ENCODE data around the gene FBXO44.
"Not testable (repeated sequence)": the region's sequence is repeated elsewhere in the genome, so short reads cannot be mapped to it uniquely, and the experiment has no call there.

Gene FBXO44

DNA sequence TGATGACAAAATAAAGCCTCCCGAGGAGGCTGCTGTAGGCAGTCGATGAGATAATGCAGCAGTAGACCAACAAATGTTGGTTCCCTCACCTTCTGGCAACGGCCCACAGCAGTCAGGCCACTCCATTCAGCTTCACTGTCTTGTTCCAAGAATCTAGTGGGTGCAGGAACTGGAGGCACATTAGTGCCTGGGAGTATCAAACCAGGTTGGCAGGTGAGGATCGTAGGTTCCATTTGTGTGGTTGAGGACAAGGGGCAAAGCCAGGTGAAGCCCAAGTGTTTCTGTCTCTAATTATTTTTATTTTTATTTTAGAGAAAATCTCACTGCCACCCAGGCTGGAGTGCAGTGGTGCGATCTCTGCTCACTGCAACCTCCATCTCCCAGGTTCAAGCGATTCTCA is 13.7 kb upstream of the FBXO44 start:
- H3K9ac ChIP-seq (ENCODE audit: low read length), result no peak overlapping the region
- no peak overlapping the region for H3K27ac ChIP-seq (ENCODE audit: low read depth, low read length)
- H3K36me3 ChIP-seq (ENCODE audit: control insufficient read depth, insufficient read depth, low read length), result no peaks in the 10 kb centered on the region
- no peaks in the 10 kb centered on the region for H3K4me1 ChIP-seq (ENCODE audit: control insufficient read depth, insufficient read depth, low read length)
- H3K27me3 ChIP-seq (ENCODE audit: control insufficient read depth, insufficient read depth, low read length), result no peaks in the 10 kb centered on the region; the same call in 1 of the 2 replicates
- H3K9me3 ChIP-seq (ENCODE audit: control insufficient read depth, insufficient read depth, low read depth, low read length), result no peaks in the 10 kb centered on the region
- H3K4me3 ChIP-seq (ENCODE audit: low read depth, low read length), result no peak overlapping the region

- Histone ChIP-seq H3K4me3 (ENCODE audit: low read depth, low read length) (no peak overlapping the region), H3K36me3 (ENCODE audit: control insufficient read depth, insufficient read depth, low read length) (no peaks in the 10 kb centered on the region), H3K4me1 (ENCODE audit: control insufficient read depth, insufficient read depth, low read length) (no peaks in the 10 kb centered on the region), H3K27ac (ENCODE audit: low read depth, low read length) (no peak overlapping the region), H3K27me3 (ENCODE audit: control insufficient read depth, insufficient read depth, low read length) (no peaks in the 10 kb centered on the region; the same call in 1 of the 2 replicates), H3K9ac (ENCODE audit: low read length) (no peak overlapping the region), H3K9me3 (ENCODE audit: control insufficient read depth, insufficient read depth, low read depth, low read length) (no peaks in the 10 kb centered on the region)
Observed at GRCh38 chr1:11641776-11642305, 12.8 kb upstream of the FBXO44 start.

GRCh38 chr1:11642418-11643017 is 12.2 kb upstream of the FBXO44 start:
- H3K4me1 ChIP-seq (ENCODE audit: control insufficient read depth, insufficient read depth, low read length); H3K27ac ChIP-seq (ENCODE audit: low read depth, low read length); H3K36me3 ChIP-seq (ENCODE audit: control insufficient read depth, insufficient read depth, low read length); H3K9ac ChIP-seq (ENCODE audit: low read length); H3K27me3 ChIP-seq (ENCODE audit: control insufficient read depth, insufficient read depth, low read length); H3K4me3 ChIP-seq (ENCODE audit: low read depth, low read length); H3K9me3 ChIP-seq (ENCODE audit: control insufficient read depth, insufficient read depth, low read depth, low read length): not testable (repeated sequence)

GRCh38 chr1:11643782-11644181 is 10.9 kb upstream of the FBXO44 start:
- peaks cover 6% of the 10 kb centered on the region for H3K4me1 ChIP-seq (ENCODE audit: control insufficient read depth, insufficient read depth, low read length)
- no peak overlapping the region for H3K9ac ChIP-seq (ENCODE audit: low read length)
- no peaks in the 10 kb centered on the region for H3K9me3 ChIP-seq (ENCODE audit: control insufficient read depth, insufficient read depth, low read depth, low read length)
- peaks cover 8% of the 10 kb centered on the region; the same call in 1 of the 2 replicates for H3K27me3 ChIP-seq (ENCODE audit: control insufficient read depth, insufficient read depth, low read length)
- no peak overlapping the region for H3K27ac ChIP-seq (ENCODE audit: low read depth, low read length)
- H3K36me3 ChIP-seq (ENCODE audit: control insufficient read depth, insufficient read depth, low read length), result no peaks in the 10 kb centered on the region
- H3K4me3 ChIP-seq (ENCODE audit: low read depth, low read length), result no peak overlapping the region

GRCh38 chr1:11645270-11645669 is 9.4 kb upstream of the FBXO44 start:
- H3K36me3 ChIP-seq (ENCODE audit: control insufficient read depth, insufficient read depth, low read length), result no peaks in the 10 kb centered on the region
- H3K4me3 ChIP-seq (ENCODE audit: low read depth, low read length), result no peak overlapping the region
- H3K27ac ChIP-seq (ENCODE audit: low read depth, low read length), result no peak overlapping the region
- no peaks in the 10 kb centered on the region for H3K9me3 ChIP-seq (ENCODE audit: control insufficient read depth, insufficient read depth, low read depth, low read length)
- peaks cover 19% of the 10 kb centered on the region for H3K27me3 ChIP-seq (ENCODE audit: control insufficient read depth, insufficient read depth, low read length)
- H3K4me1 ChIP-seq (ENCODE audit: control insufficient read depth, insufficient read depth, low read length), result peaks cover 16% of the 10 kb centered on the region
- H3K9ac ChIP-seq (ENCODE audit: low read length), result no peak overlapping the region

- H3K27me3 ChIP-seq (ENCODE audit: control insufficient read depth, insufficient read depth, low read length), result peaks cover 24% of the 10 kb centered on the region
- H3K36me3 ChIP-seq (ENCODE audit: control insufficient read depth, insufficient read depth, low read length), result no peaks in the 10 kb centered on the region
Observed at GRCh38 chr1:11645670-11646265, 8.9 kb upstream of the FBXO44 start.

GRCh38 chr1:11646317-11646716 is 8.4 kb upstream of the FBXO44 start:
- H3K4me1 ChIP-seq (ENCODE audit: control insufficient read depth, insufficient read depth, low read length), result peaks cover 23% of the 10 kb centered on the region
- peaks cover 30% of the 10 kb centered on the region for H3K27me3 ChIP-seq (ENCODE audit: control insufficient read depth, insufficient read depth, low read length)
- no peak overlapping the region for H3K27ac ChIP-seq (ENCODE audit: low read depth, low read length)
- no peak overlapping the region for H3K9ac ChIP-seq (ENCODE audit: low read length)
- H3K9me3 ChIP-seq (ENCODE audit: control insufficient read depth, insufficient read depth, low read depth, low read length), result no peaks in the 10 kb centered on the region
- no peaks in the 10 kb centered on the region for H3K36me3 ChIP-seq (ENCODE audit: control insufficient read depth, insufficient read depth, low read length)
- H3K4me3 ChIP-seq (ENCODE audit: low read depth, low read length), result no peak overlapping the region

More at GRCh38 chr1:11645670-11646265, 8.9 kb upstream of the FBXO44 start:
- H3K27ac ChIP-seq (ENCODE audit: low read depth, low read length), result no peak overlapping the region
- no peak overlapping the region for H3K9ac ChIP-seq (ENCODE audit: low read length)
- H3K4me3 ChIP-seq (ENCODE audit: low read depth, low read length), result no peak overlapping the region
- H3K9me3 ChIP-seq (ENCODE audit: control insufficient read depth, insufficient read depth, low read depth, low read length), result no peaks in the 10 kb centered on the region
- H3K4me1 ChIP-seq (ENCODE audit: control insufficient read depth, insufficient read depth, low read length), result peaks cover 18% of the 10 kb centered on the region

DNA sequence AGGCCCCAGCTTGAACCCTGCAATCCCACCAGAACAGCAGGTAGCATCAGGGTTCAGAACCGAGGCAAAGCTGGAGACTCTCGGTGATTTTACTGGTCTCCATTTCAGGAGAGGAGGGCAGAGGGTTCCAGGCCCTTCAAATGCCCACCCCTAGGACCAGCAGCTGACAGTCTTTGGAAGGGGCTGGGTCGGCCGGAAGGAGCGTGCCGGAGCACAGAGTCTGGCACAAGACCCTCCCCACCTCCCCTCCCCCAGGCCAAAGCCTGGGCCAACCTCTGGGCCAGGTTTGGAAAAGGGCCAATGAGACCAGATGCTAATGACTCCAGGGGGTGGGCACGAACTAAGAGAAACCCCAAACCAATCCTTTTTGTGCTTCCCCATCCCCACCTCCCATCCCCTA is 7.3 kb upstream of the FBXO44 start:
- H3K27ac ChIP-seq (ENCODE audit: low read depth, low read length), result no peak overlapping the region
- H3K9ac ChIP-seq (ENCODE audit: low read length), result no peak overlapping the region
- peaks cover 40% of the 10 kb centered on the region for H3K27me3 ChIP-seq (ENCODE audit: control insufficient read depth, insufficient read depth, low read length)
- H3K4me1 ChIP-seq (ENCODE audit: control insufficient read depth, insufficient read depth, low read length), result peaks cover 24% of the 10 kb centered on the region
- H3K36me3 ChIP-seq (ENCODE audit: control insufficient read depth, insufficient read depth, low read length), result no peaks in the 10 kb centered on the region
- no peaks in the 10 kb centered on the region for H3K9me3 ChIP-seq (ENCODE audit: control insufficient read depth, insufficient read depth, low read depth, low read length)
- H3K4me3 ChIP-seq (ENCODE audit: low read depth, low read length), result no peak overlapping the region

- H3K4me1 ChIP-seq (ENCODE audit: control insufficient read depth, insufficient read depth, low read length), result peaks cover 31% of the 10 kb centered on the region
- H3K9ac ChIP-seq (ENCODE audit: low read length), result no peak overlapping the region
- peaks cover 47% of the 10 kb centered on the region for H3K27me3 ChIP-seq (ENCODE audit: control insufficient read depth, insufficient read depth, low read length)
- H3K36me3 ChIP-seq (ENCODE audit: control insufficient read depth, insufficient read depth, low read length), result no peaks in the 10 kb centered on the region
- H3K4me3 ChIP-seq (ENCODE audit: low read depth, low read length), result no peak overlapping the region; the same call in 1 of the 2 replicates
- H3K9me3 ChIP-seq (ENCODE audit: control insufficient read depth, insufficient read depth, low read depth, low read length), result no peaks in the 10 kb centered on the region
- H3K27ac ChIP-seq (ENCODE audit: low read depth, low read length), result no peak overlapping the region
Observed at GRCh38 chr1:11648039-11648438, 6.6 kb upstream of the FBXO44 start.

- H3K27ac ChIP-seq (ENCODE audit: low read depth, low read length), result no peak overlapping the region
- H3K9ac ChIP-seq (ENCODE audit: low read length), result no peak overlapping the region
- peaks cover 37% of the 10 kb centered on the region for H3K4me1 ChIP-seq (ENCODE audit: control insufficient read depth, insufficient read depth, low read length)
- H3K4me3 ChIP-seq (ENCODE audit: low read depth, low read length), result peak overlapping the region; percentile 45
- H3K36me3 ChIP-seq (ENCODE audit: control insufficient read depth, insufficient read depth, low read length), result no peaks in the 10 kb centered on the region
- peaks cover 53% of the 10 kb centered on the region for H3K27me3 ChIP-seq (ENCODE audit: control insufficient read depth, insufficient read depth, low read length)
- H3K9me3 ChIP-seq (ENCODE audit: control insufficient read depth, insufficient read depth, low read depth, low read length), result no peaks in the 10 kb centered on the region
Observed at GRCh38 chr1:11648732-11649158, 5.9 kb upstream of the FBXO44 start.

DNA sequence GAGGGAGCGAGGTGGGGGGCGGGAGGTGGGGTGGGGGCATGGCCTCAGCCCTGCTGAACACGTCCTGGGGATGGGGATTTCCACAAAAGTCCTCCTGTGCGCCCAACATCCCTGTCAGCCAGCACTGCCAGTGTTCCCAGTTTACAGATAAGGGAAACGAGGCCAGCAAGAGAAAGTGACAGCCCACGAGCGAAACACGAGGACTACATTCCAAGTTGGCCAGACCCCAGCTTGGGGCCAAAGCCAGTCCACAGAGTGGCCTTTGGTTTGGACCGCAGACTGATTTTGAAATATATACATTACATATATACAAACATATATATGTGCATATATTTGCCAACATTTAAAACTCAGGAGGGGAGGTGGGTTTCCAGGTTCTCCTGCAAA is 5.4 kb upstream of the FBXO44 start:
- Histone ChIP-seq H3K27ac (ENCODE audit: low read depth, low read length) (no peak overlapping the region), H3K4me1 (ENCODE audit: control insufficient read depth, insufficient read depth, low read length) (peaks cover 39% of the 10 kb centered on the region), H3K36me3 (ENCODE audit: control insufficient read depth, insufficient read depth, low read length) (no peaks in the 10 kb centered on the region), H3K27me3 (ENCODE audit: control insufficient read depth, insufficient read depth, low read length) (peaks cover 56% of the 10 kb centered on the region), H3K9ac (ENCODE audit: low read length) (no peak overlapping the region), H3K4me3 (ENCODE audit: low read depth, low read length) (peak overlapping the region; percentile 45), H3K9me3 (ENCODE audit: control insufficient read depth, insufficient read depth, low read depth, low read length) (no peaks in the 10 kb centered on the region)
